Upper lobe of right lung (tissue), 1 donor: ENCODE results near the gene TMEM231. TPM values are rescaled to one million over a fixed set of nuclear protein-coding genes. Genes with fewer than 3 reads are reported as not detected.

Experiments
- ATAC-seq: fragments of 200-7000 bp; cut with Tn5 transposase; one replicate; pipeline ENCODE4 v1.9.1; 2020; ENCODE audit warnings: mild to moderate bottlenecking, moderate library complexity
- DNase-seq: peaks from one replicate; pipeline ENCODE4 v3.0.0-alpha.2; 2020
- H3K27ac ChIP-seq: fragments of 200-600 bp; one replicate; pipeline ENCODE4 v1.8.0; 2022
- H3K27me3 ChIP-seq: fragments of 200-600 bp; one replicate; pipeline ENCODE4 v1.8.0; 2022; ENCODE audit warnings: mild to moderate bottlenecking
- H3K36me3 ChIP-seq: fragments of 200-600 bp; one replicate; pipeline ENCODE4 v1.8.0; 2022
- H3K4me1 ChIP-seq: fragments of 200-600 bp; one replicate; pipeline ENCODE4 v1.8.0; 2022
- H3K4me3 ChIP-seq: fragments of 200-600 bp; one replicate; pipeline ENCODE4 v1.8.0; 2022; ENCODE audit warnings: mild to moderate bottlenecking
- H3K9me3 ChIP-seq: fragments of 200-600 bp; one replicate; pipeline ENCODE4 v1.8.0; 2022
- intact Hi-C: fragments of 100-400 bp; cut with DNase I; formaldehyde crosslinking; loops from one replicate; pipeline ENCODE4 v1.11.0; 2022
- total RNA-seq: library from RNA; stranded (reverse); fragmentation: NEBNext Ultra II Directional; extraction: Animal tissue kit (Norgen Biotek cat#: 25700); gene quantifications from one replicate; pipeline ENCODE4 v1.2.1, GENCODE V29; 2021
- TF ChIP-seq, protein P1 (sequence below): fragments of 200-600 bp; IDR thresholded peaks from one replicate; pipeline ENCODE4 v1.8.0; 2022; ENCODE audit warnings: antibody characterized with exemption
- donor health status: DM: no; HTN: yes; CAD: no; lungs with severe emphysema.

Gene TMEM231
- total RNA-seq, 1 donor from 2014 or later, result 4.5 TPM

DNA sequence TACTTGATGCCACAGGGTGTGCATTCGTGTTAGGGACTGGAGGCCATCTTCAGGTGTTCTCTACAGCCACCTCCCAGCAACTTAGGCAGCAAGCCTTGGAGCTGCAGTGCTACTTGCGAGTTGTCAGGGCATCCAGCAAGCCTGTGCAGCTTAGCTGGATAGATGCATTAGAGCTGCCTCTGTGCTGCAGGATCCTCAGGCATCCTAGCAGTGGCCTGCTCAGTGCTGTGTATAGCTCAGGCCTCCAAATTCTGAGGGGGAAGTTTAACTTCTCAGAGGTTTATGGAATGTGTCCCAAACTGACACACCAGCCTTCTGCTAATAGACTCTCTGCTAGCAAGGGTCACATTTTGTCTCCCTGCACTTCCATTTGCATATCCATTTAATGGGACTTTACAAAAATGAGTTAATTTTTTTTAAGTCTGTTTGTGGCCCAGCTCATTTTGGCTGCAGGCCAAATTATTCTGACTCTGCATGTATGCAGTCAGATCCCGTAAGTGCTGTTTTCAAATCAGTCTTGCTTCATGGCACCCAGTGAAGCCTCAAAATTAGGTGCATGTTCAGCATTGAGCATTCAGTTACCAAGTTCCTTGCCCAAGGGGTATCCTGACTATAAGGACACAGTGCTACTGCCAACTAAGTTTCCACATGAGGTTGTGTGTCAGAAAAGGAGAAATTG is 17.0 kb upstream of the TMEM231 start:
- DNase-seq (no peak), ATAC-seq (no peak)
- H3K27ac ChIP-seq, result no peak overlapping the region
- H3K36me3 ChIP-seq, result peaks cover 98% of the 10 kb centered on the region
- H3K9me3 ChIP-seq, result no peaks in the 10 kb centered on the region
- H3K4me3 ChIP-seq, result no peak overlapping the region
- TF ChIP-seq, protein P1, sequence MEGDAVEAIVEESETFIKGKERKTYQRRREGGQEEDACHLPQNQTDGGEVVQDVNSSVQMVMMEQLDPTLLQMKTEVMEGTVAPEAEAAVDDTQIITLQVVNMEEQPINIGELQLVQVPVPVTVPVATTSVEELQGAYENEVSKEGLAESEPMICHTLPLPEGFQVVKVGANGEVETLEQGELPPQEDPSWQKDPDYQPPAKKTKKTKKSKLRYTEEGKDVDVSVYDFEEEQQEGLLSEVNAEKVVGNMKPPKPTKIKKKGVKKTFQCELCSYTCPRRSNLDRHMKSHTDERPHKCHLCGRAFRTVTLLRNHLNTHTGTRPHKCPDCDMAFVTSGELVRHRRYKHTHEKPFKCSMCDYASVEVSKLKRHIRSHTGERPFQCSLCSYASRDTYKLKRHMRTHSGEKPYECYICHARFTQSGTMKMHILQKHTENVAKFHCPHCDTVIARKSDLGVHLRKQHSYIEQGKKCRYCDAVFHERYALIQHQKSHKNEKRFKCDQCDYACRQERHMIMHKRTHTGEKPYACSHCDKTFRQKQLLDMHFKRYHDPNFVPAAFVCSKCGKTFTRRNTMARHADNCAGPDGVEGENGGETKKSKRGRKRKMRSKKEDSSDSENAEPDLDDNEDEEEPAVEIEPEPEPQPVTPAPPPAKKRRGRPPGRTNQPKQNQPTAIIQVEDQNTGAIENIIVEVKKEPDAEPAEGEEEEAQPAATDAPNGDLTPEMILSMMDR, result no peak
- no peaks in the 10 kb centered on the region for H3K27me3 ChIP-seq
- intact Hi-C loops, result no loop called here
- peaks cover 31% of the 10 kb centered on the region for H3K4me1 ChIP-seq

DNA sequence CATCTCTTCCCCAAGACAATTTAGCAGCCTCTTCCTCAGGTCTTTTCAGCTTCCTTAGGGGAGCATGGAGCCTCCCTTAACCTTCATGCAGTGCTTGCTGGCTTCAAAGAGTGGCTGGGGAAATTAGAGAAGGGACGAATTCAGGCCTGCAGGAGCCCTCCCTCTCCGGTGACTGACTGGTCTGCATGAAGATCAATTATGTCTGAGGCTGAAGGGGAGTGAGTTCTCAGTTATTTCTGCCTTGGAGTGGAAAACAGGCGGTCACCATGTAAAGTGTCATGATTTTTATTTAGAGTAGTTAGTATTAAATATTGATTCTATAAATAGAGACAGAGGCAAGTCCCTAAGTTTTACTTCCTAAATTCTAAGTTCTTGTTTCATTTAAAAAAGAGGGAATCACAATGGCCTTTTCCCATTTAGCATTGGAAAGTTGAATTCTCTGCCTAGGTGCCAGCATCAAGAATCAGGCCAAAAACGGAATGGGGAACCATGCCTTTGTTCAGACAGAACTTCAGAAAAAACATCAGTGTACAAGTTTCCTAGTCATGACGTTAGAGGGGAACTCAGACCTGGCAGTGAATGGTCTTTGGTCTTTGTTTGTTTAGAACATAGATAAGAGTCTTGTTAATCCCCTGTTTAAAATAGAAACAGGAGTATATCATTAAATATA is 14.5 kb upstream of the TMEM231 start:
- H3K9me3 ChIP-seq, result no peaks in the 10 kb centered on the region
- intact Hi-C loops, result no loop called here
- TF ChIP-seq, protein P1, result no peak
- DNase-seq (no peak), ATAC-seq (no peak)
- no peak overlapping the region for H3K4me3 ChIP-seq
- peak overlapping the region; percentile 49 for H3K27ac ChIP-seq
- peaks cover 39% of the 10 kb centered on the region for H3K4me1 ChIP-seq
- peaks cover 76% of the 10 kb centered on the region for H3K36me3 ChIP-seq
- H3K27me3 ChIP-seq, result no peaks in the 10 kb centered on the region

DNA sequence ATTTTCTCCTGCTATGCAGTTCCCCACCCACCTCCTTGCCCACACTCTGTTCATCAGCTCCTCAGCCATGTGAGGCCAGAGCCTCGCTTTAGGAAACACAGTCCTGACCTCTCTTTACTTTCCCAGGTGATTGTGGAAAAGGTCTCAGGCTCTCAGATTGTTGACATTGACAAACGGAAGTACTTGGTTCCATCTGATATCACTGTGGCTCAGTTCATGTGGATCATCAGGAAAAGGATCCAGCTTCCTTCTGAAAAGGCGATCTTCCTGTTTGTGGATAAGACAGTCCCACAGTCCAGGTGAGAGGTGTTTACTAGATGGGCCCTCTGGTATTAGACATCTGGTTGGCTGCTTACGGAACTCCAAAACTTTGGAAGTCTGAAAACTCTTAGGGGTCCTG is 11.9 kb upstream of the TMEM231 start:
- Histone ChIP-seq H3K4me3 (no peak overlapping the region), H3K9me3 (no peaks in the 10 kb centered on the region), H3K4me1 (peaks cover 39% of the 10 kb centered on the region), H3K27me3 (no peaks in the 10 kb centered on the region), H3K36me3 (peaks cover 50% of the 10 kb centered on the region), H3K27ac (no peak overlapping the region)
- ATAC-seq, result no peak
- DNase-seq, result no peak
- intact Hi-C loops, result no loop called here
- TF ChIP-seq, protein P1, result no peak

DNA sequence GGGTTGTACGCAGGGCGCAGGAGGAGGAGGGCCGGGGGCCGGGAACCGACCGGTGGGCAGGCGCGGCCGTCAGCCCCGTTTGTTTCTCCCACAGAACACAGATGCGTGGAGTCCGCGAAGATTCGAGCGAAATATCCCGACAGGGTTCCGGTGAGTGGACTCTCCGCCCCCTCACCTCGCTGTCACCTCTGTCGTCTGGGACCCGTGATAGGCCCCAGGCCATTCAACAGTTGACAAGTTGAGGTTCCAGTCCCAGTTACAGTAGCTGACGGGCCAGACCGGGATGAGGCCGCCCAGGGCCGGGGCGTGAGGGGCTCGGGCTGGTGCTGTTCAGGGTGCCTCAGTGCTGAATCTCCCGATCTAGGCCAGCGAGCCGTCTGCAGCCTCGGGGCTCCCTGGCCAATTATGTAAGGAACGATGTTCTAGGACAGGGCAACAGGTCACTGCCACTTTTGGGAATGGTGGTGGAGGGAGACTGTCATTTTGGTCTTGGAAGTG is 10.8 kb upstream of the TMEM231 start:
- intact Hi-C loops, result no loop called here
- H3K9me3 ChIP-seq, result no peaks in the 10 kb centered on the region
- no peaks in the 10 kb centered on the region for H3K27me3 ChIP-seq
- ATAC-seq, result peak; percentile 2
- peak overlapping the region; percentile 87 for H3K27ac ChIP-seq
- H3K36me3 ChIP-seq, result peaks cover 39% of the 10 kb centered on the region
- peak overlapping the region; percentile 100 for H3K4me3 ChIP-seq
- TF ChIP-seq, protein P1, result no peak
- DNase-seq, result no peak
- peaks cover 39% of the 10 kb centered on the region for H3K4me1 ChIP-seq

DNA sequence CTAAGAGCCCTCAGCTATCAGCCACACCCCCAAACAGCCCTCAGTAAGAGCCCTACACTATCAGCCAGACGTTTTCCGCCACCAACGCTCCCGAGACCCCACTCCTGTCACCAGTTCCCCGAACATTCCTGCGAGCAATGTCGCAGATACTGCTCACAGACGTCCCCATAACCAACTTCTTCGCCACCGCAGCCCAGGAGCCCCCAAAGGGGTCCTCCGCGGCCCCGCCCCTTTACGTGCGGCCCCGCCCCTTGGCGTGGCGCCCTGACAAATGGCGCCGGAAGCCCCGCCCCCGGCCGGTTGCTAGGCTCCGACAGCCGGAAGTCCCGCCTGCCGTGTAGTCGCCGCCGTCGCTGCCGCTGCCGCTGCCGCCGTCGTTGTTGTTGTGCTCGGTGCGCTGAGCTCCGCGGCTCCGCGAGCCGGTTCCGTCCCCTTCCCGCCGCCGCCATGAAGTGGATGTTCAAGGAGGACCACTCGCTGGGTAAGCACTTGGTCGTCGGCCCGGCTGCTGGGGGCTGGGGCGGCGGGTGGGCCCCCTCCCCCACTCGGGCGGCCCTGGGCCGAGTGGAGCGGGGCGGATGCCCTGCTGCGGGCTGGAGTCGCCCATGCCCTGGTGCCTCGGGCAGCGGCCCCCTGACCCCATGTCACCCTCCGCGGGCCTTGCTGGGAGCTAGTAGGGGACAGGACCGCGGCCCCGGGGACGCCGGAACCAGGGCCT is 10.1 kb upstream of the TMEM231 start, which contains the start of gene GABARAPL2:
GABARAPL2 (plus strand) TSS at position 340 of the 718 bp plus-strand sequence; CDS start at position 448, 108 bp downstream.
- intact Hi-C loops, result no loop called here
- Histone ChIP-seq H3K9me3 (no peaks in the 10 kb centered on the region), H3K4me1 (peaks cover 33% of the 10 kb centered on the region), H3K27me3 (no peaks in the 10 kb centered on the region), H3K36me3 (peaks cover 35% of the 10 kb centered on the region), H3K4me3 (peak within 1 kb of the TSS; percentile 100), H3K27ac (peak within 1 kb of the TSS; percentile 87)
- TF ChIP-seq, protein P1, result no peak
- DNase-seq, result peak; percentile 94
- ATAC-seq, result peak; percentile 95
